ES-I3 (cell line): ENCODE measurements around the gene IFITM5.
"Not testable (repeated sequence)": the region's sequence is repeated elsewhere in the genome, so short reads cannot be mapped to it uniquely, and the experiment has no call there.

Experiments used
- H3K36me3 ChIP-seq: 2 replicates; pipeline ENCODE4 v1.6.1; 2013; ENCODE audit warnings: mild to moderate bottlenecking, low read length, control low read depth, moderate library complexity; ENCODE audit not compliant: insufficient read depth
- H3K4me1 ChIP-seq: 2 replicates; pipeline ENCODE4 v1.6.1; 2013; ENCODE audit warnings: mild to moderate bottlenecking, control low read depth, low read length; ENCODE audit not compliant: insufficient read depth
- H3K9ac ChIP-seq: 2 replicates; pipeline ENCODE4 v1.6.1; 2013; ENCODE audit warnings: low read depth, mild to moderate bottlenecking, low read length, moderate library complexity
- H3K9me3 ChIP-seq: 2 replicates; pipeline ENCODE4 v1.6.1; 2013; ENCODE audit warnings: mild to moderate bottlenecking, low read length, moderate library complexity; ENCODE audit not compliant: control insufficient read depth, insufficient read depth

The IFITM5 gene

DNA sequence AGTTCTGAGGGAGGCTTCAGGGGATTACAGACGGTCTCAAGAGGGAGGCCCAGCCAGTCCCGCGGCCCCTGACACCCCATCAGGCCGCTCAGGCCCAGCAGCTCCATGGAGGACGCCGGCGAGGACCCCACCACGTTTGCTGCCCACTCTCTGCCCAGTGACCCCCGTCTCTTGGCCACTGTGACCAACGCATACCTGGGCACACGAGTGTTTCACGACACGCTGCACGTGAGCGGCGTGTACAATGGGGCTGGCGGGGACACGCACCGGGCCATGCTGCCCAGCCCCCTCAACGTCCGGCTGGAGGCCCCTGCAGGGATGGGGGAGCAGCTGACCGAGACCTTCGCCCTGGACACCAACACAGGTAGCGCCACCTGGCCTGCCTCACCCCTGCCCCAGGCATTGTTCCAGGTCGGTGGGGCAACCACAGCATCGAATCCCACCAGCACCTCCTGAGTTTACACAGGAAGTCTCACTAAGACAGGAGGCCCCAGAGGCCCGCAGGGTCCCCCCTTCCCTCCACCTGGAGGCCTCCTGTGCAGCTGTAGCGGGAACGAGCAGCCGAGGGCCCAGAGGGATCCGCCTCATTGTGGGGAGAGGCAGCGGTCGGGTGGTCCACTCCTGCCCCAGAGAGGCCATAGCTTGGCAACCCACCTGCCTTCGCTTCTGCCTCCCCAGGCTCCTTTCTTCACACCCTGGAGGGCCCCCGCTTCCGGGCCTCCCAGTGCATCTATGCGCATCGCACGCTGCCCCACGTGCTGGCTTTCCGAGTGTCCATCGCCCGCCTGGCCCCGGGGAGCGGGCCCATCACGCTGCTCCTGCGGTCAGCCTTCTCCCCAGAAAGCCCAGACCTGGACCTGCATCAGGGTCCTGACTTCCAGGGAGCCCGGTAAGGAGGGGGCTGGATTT, 9.4 kb downstream of the IFITM5 start:
- H3K4me1 ChIP-seq, result peaks cover 9% of the 10 kb centered on the region; the same call in 1 of the 2 replicates
- H3K9ac ChIP-seq, result peak overlapping the region; percentile 11; the same call in 1 of the 2 replicates
- no peaks in the 10 kb centered on the region for H3K9me3 ChIP-seq
- no peaks in the 10 kb centered on the region for H3K36me3 ChIP-seq

- Histone ChIP-seq H3K36me3 (no peaks in the 10 kb centered on the region), H3K9me3 (no peaks in the 10 kb centered on the region), H3K9ac (peak overlapping the region; percentile 11; the same call in 1 of the 2 replicates), H3K4me1 (peaks cover 9% of the 10 kb centered on the region; the same call in 1 of the 2 replicates)
Observed at GRCh38 chr11:289398-289711, 10.0 kb downstream of the IFITM5 start.

DNA sequence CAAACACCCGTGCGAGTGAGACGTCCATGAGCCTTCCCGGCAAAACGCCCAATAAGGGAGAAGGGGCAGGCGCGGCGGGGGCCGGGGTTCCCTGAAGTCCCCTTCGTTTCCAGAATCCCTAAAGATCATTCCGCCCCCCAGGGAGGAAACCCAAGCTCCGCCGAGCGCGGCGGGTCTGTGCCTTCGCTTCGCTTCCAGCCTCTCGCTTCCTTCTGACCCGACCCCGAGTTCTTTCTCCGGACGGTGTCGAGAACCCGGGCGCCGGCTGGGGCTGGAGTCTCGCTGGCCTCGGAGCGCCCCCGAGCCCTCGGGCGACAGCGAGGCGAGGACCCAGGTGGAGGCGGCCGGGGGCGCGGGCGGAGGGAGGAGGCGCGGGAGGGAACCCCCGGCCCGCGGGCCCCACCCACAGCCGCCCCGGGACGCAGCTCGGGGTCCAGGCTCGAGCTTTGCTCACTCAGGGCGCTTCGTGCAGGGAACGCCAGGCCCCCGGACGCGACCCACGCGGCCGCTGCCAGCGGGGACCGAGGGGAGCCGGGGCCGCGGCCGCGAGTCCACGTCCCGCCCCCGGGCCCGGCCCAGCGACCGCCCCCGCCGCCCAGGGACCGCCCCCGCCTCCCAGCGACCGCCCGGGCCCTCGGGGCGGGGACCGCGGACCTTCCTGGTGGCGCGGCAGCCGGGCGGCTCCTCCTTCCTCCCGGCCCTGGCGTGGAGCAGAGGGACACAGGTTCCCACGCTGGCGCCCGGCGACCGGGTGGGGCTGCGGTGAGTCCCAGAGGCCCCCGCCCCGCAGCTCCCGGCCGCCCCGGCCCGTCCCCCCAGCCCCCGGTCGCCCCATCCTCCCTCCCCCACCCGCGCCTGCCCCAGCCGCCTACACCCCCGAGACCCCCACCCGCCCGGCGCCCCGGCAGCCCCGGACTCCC, 10.6 kb downstream of the IFITM5 start, which contains the start of gene PGGHG:
PGGHG (plus strand) TSS at position 649 of the 920 bp plus-strand sequence. CDS start 691 bp downstream, outside the sequence.
- Histone ChIP-seq H3K36me3 (no peaks in the 10 kb centered on the region), H3K4me1 (peaks cover 11% of the 10 kb centered on the region; the same call in 1 of the 2 replicates), H3K9ac (peak within 1 kb of the TSS; percentile 76), H3K9me3 (no peaks in the 10 kb centered on the region)

DNA sequence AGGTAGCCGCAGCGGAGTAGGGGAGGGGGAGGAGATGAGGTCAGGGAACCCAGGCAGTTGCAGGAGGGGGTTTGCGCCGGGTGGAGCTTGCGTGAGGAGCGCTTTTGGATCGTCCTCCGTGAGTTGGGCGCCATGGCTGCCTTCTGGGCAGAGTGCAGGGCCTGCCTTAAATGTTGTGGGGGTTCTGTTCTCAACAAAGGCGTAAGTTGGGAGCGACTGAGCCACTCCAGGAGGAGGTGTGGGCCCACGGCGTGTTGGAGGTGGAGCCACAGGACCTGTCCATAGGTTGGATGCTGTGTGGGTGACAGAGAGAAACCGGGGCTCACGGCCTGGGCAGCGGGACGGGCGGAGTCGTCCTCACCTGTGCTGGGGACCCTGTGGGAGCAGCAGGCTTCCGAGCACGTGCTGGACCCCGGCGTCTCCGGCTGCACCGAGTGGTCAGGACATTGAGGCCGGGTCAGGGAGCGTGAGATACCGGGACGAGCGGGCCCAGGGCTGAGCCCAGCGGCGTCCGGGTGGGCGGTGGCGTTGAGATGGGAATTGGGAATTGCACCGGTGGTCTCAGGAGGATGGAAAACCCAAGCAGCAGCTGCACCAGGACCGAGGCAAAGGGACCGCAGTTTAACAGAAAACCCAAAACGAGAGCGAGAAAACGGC, 11.4 kb downstream of the IFITM5 start:
- H3K4me1 ChIP-seq, result peaks cover 11% of the 10 kb centered on the region; the same call in 1 of the 2 replicates
- H3K9ac ChIP-seq, result peak overlapping the region; percentile 76
- H3K36me3 ChIP-seq, result no peaks in the 10 kb centered on the region
- H3K9me3 ChIP-seq, result no peaks in the 10 kb centered on the region

DNA sequence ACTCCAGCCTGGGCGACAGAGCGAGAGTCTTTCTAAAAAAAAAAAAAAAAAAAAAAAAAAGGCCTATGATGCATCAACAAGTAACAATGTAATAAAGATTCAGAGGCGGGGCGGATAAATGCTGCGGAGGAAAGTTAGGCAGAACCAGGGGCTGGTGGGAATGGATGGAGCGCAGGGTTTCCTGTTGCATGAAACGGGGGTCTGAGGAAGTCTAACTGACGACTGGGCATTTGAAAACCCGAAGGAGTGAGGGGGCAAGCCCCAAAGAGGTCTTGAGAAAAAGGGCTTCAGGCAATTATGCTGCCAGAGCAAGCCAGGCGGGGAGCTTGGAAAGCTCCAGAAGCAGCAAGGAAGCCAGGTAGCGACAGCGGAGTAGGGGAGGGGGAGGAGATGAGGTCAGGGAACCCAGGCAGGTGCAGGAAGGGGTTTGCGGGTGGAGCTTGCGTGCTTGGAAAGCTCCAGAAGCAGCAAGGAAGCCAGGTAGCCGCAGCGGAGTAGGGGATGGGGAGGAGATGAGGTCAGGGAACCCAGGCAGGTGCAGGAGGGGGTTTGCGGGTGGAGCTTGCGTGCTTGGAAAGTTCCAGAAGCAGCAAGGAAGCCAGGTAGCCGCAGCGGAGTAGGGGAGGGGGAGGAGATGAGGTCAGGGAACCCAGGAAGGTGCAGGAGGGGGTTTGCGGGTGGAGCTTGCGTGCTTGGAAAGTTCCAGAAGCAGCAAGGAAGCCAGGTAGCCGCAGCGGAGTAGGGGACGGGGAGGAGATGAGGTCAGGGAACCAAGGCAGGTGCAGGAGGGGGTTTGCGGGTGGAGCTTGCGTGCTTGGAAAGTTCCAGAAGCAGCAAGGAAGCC, 12.1 kb downstream of the IFITM5 start:
- peaks cover 11% of the 10 kb centered on the region; the same call in 1 of the 2 replicates for H3K4me1 ChIP-seq
- H3K9ac ChIP-seq, result peak overlapping the region; percentile 76; the same call in 1 of the 2 replicates
- H3K36me3 ChIP-seq, H3K9me3 ChIP-seq: not testable (repeated sequence)

- Histone ChIP-seq H3K36me3 (no peaks in the 10 kb centered on the region), H3K9ac (no peak overlapping the region), H3K4me1 (peaks cover 11% of the 10 kb centered on the region; the same call in 1 of the 2 replicates), H3K9me3 (no peaks in the 10 kb centered on the region)
Observed at GRCh38 chr11:285894-286220, 13.5 kb downstream of the IFITM5 start.

GRCh38 chr11:285021-285893, 14.1 kb downstream of the IFITM5 start:
- no peaks in the 10 kb centered on the region for H3K36me3 ChIP-seq
- no peak overlapping the region for H3K9ac ChIP-seq
- H3K9me3 ChIP-seq, result no peaks in the 10 kb centered on the region
- peaks cover 11% of the 10 kb centered on the region; the same call in 1 of the 2 replicates for H3K4me1 ChIP-seq

DNA sequence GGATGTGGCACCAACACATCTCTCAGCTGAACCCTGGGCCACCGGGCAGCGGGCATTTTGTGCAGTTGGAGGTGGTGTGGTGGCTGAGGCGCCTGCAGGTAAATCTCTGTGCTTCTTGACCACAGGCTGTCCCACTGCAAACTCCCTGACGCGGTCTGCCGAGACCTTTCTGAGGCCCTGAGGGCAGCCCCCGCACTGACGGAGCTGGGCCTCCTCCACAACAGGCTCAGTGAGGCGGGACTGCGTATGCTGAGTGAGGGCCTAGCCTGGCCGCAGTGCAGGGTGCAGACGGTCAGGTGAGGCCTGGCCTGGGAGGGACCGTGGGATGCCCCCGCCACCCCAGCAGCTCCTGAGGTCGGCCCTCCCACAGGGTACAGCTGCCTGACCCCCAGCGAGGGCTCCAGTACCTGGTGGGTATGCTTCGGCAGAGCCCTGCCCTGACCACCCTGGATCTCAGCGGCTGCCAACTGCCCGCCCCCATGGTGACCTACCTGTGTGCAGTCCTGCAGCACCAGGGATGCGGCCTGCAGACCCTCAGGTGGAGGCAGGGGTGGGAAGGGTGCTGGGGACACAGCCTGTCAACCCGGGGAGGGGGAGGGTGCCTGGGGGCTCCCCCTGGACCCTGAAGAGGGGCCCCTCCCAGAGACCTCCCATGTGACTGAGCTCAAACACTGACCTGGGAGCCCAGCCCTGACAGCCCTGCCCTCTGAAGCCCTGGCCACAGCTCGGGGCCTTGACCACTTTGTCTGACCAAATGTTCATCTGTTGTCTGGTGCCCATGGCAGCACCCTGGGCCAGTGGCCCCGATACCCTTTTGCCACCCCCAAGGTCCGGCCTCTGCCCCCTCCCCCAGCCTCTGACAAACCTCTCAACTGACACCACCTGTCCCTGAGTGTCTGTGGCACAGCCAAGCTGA, 15.0 kb downstream of the IFITM5 start:
- Histone ChIP-seq H3K9me3 (no peaks in the 10 kb centered on the region), H3K4me1 (peaks cover 11% of the 10 kb centered on the region; the same call in 1 of the 2 replicates), H3K9ac (no peak overlapping the region), H3K36me3 (no peaks in the 10 kb centered on the region)

DNA sequence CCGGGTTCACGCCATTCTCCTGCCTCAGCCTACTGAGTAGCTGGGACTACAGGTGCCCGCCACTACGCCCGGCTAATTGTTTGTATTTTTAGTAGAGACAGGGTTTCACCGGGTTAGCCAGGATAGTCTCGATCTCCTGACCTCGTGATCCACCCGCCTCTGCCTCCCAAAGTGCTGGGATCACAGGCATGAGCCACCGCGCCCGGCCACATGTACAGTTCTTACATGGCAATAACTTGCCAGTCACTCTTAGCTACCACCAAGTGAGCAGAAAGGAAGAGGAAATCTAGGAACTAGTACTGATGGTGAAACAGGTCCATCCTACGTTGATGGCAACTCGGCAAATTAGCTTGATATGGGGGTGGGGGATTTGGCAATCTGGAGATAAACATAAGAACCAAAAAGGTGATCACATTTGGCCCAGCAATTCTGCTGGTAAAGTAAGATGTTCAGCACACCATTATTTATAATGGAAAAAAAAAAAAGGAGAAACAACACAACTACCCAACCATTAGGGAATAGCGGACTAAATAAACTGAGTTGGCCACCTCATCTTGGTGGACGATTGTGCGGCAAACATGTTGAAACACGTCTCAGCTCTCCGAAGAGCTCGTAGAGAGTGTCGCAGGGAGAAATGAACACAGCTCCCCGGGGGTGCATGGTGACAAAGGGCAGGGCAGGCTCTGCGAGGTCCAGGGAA, 15.8 kb downstream of the IFITM5 start:
- no peaks in the 10 kb centered on the region for H3K36me3 ChIP-seq
- peaks cover 11% of the 10 kb centered on the region; the same call in 1 of the 2 replicates for H3K4me1 ChIP-seq
- H3K9me3 ChIP-seq, result no peaks in the 10 kb centered on the region
- H3K9ac ChIP-seq, result no peak overlapping the region

GRCh38 chr11:282630-283360, 16.5 kb downstream of the IFITM5 start:
- Histone ChIP-seq H3K4me1 (peaks cover 10% of the 10 kb centered on the region; the same call in 1 of the 2 replicates), H3K36me3 (no peaks in the 10 kb centered on the region), H3K9ac (no peak overlapping the region), H3K9me3 (no peaks in the 10 kb centered on the region)

- peaks cover 4% of the 10 kb centered on the region; the same call in 1 of the 2 replicates for H3K4me1 ChIP-seq
- no peaks in the 10 kb centered on the region for H3K36me3 ChIP-seq
- H3K9me3 ChIP-seq, result no peaks in the 10 kb centered on the region
- no peak overlapping the region for H3K9ac ChIP-seq
Observed at GRCh38 chr11:282171-282570, 17.2 kb downstream of the IFITM5 start.
